SK-N-SH treated with all-trans-retinoic acid at 6 μM for 48 hours (cell line): ENCODE measurements around the gene DPYSL3.

Experiments
- ATAC-seq: fragments of 200-7000 bp; cut with Tn5 transposase; 3 replicates; pipeline ENCODE4 v1.9.1; 2020; ENCODE audit warnings: mild to moderate bottlenecking, moderate library complexity
- ARNTL ChIP-seq: fragments of 450-650 bp; formaldehyde crosslinking; IDR thresholded peaks from 2 replicates; pipeline ENCODE4 v1.5.0; 2020; ENCODE audit warnings: low read depth, mild to moderate bottlenecking, moderate library complexity, borderline replicate concordance
- CREB5 ChIP-seq: fragments of 250-450 bp; sonication (Bioruptor Pico); IDR thresholded peaks from 2 replicates; pipeline ENCODE4 v1.5.1; 2020; ENCODE audit warnings: low read depth, mild to moderate bottlenecking, moderate library complexity
- CSDC2 ChIP-seq: fragments of 250-450 bp; sonication (Bioruptor Pico); IDR thresholded peaks from 2 replicates; pipeline ENCODE4 v1.5.0; 2020; ENCODE audit warnings: mild to moderate bottlenecking, moderate library complexity
- ESRRG ChIP-seq: fragments of 250-450 bp; sonication (Bioruptor Pico); IDR thresholded peaks from 2 replicates; pipeline ENCODE4 v1.6.1; 2021; ENCODE audit warnings: mild to moderate bottlenecking
- ISL1 ChIP-seq: fragments of 250-450 bp; sonication (Bioruptor Pico); IDR thresholded peaks from 2 replicates; pipeline ENCODE4 v2.1.2; 2022; ENCODE audit warnings: mild to moderate bottlenecking, moderate library complexity
- OSR1 ChIP-seq: fragments of 250-450 bp; sonication (Bioruptor Pico); IDR thresholded peaks from 2 replicates; pipeline ENCODE4 v1.8.0; 2022; ENCODE audit warnings: moderate library complexity, mild to moderate bottlenecking, inconsistent platforms
- POU6F1 ChIP-seq: fragments of 250-450 bp; sonication (Bioruptor Pico); IDR thresholded peaks from 2 replicates; pipeline ENCODE4 v1.8.0; 2021; ENCODE audit warnings: low read depth, mild to moderate bottlenecking, moderate library complexity, borderline replicate concordance
- PPARA ChIP-seq: fragments of 250-450 bp; sonication (Bioruptor Pico); IDR thresholded peaks from 2 replicates; pipeline ENCODE4 v1.5.0; 2020; ENCODE audit warnings: mild to moderate bottlenecking, borderline replicate concordance
- RARB ChIP-seq: fragments of 250-450 bp; sonication (Bioruptor Pico); IDR thresholded peaks from 2 replicates; pipeline ENCODE4 v1.8.0; 2021; ENCODE audit warnings: mild to moderate bottlenecking, moderate library complexity
- SNAI2 ChIP-seq: fragments of 250-450 bp; sonication (Bioruptor Pico); IDR thresholded peaks from 2 replicates; pipeline ENCODE4 v1.5.0; 2020; ENCODE audit warnings: mild to moderate bottlenecking, moderate library complexity
- TCF4 ChIP-seq: fragments of 250-450 bp; sonication (Bioruptor Pico); IDR thresholded peaks from 2 replicates; pipeline ENCODE4 v1.8.0; 2021; ENCODE audit warnings: mild to moderate bottlenecking, moderate library complexity, borderline replicate concordance
- TOX ChIP-seq: fragments of 250-450 bp; sonication (Bioruptor Pico); IDR thresholded peaks from 2 replicates; pipeline ENCODE4 v1.8.0; 2021; ENCODE audit warnings: mild to moderate bottlenecking, moderate library complexity, borderline replicate concordance
- TSHZ2 ChIP-seq: fragments of 250-450 bp; sonication (Bioruptor Pico); IDR thresholded peaks from 2 replicates; pipeline ENCODE4 v1.5.0; 2020; ENCODE audit warnings: mild to moderate bottlenecking, moderate library complexity
- ZC3H10 ChIP-seq: fragments of 250-450 bp; sonication (Bioruptor Pico); IDR thresholded peaks from 2 replicates; pipeline ENCODE4 v1.5.1; 2021; ENCODE audit warnings: mild to moderate bottlenecking, moderate library complexity
- ZFP3 ChIP-seq: fragments of 250-450 bp; sonication (Bioruptor Pico); IDR thresholded peaks from 2 replicates; pipeline ENCODE4 v1.5.0; 2020; ENCODE audit warnings: mild to moderate bottlenecking, moderate library complexity
- ZFP30 ChIP-seq: fragments of 450-650 bp; formaldehyde crosslinking; IDR thresholded peaks from 2 replicates; pipeline ENCODE4 v1.5.0; 2022; ENCODE audit warnings: mild to moderate bottlenecking, moderate library complexity
- ZNF565 ChIP-seq: fragments of 450-650 bp; formaldehyde crosslinking; conservative IDR thresholded peaks from 2 replicates; pipeline ENCODE4 v1.5.0; 2020; ENCODE audit warnings: low read depth, mild to moderate bottlenecking, moderate library complexity
- ZNF70 ChIP-seq: fragments of 450-650 bp; formaldehyde crosslinking; IDR thresholded peaks from 2 replicates; pipeline ENCODE4 v1.5.0; 2020; ENCODE audit warnings: mild to moderate bottlenecking, moderate library complexity
- ZNF8 ChIP-seq: fragments of 450-650 bp; formaldehyde crosslinking; IDR thresholded peaks from 2 replicates; pipeline ENCODE4 v1.5.0; 2020; ENCODE audit warnings: mild to moderate bottlenecking, moderate library complexity
- TF ChIP-seq, protein P1 (sequence below): fragments of 250-450 bp; sonication (Bioruptor Pico); IDR thresholded peaks from 2 replicates; pipeline ENCODE4 v1.8.0; 2020; ENCODE audit warnings: mild to moderate bottlenecking, moderate library complexity, borderline replicate concordance
- TF ChIP-seq, protein P2 (sequence below): fragments of 250-450 bp; sonication (Bioruptor Pico); IDR thresholded peaks from 2 replicates; pipeline ENCODE4 v1.5.1; 2021; ENCODE audit warnings: mild to moderate bottlenecking, moderate library complexity

The DPYSL3 gene

DNA sequence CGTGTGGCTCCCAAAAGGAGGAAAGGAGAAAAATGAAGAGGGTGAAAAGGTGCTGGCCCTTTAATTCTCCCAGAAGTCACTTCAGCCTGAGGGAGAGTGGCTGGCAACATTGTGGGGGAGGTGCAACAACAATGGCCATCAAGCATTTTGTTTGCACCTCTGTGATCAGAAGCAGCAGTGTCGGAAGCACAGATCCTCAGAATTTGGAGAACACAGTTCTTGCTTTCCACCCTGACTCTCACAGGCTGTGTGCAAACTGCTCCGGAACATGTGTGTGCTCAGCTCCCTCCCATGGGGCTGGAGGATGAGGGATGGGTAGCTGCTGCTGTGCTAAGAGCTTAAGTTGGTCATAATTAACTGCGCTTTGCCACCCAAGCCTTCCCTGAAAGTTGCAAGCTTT lies 127.1 kb downstream of the DPYSL3 start:
- TF ChIP-seq SNAI2 (no peak), RARB (CRISPR knock-in tag) (no peak), ZFP3 (CRISPR knock-in tag) (0 out of 2 replicates have a peak, but pooled peaks have one; percentile 28), TSHZ2 (CRISPR knock-in tag) (no peak), ISL1 (CRISPR knock-in tag) (no peak), ZNF8 (CRISPR knock-in tag) (no peak), ARNTL (CRISPR knock-in tag) (no peak)
- ATAC-seq: no peak

DNA sequence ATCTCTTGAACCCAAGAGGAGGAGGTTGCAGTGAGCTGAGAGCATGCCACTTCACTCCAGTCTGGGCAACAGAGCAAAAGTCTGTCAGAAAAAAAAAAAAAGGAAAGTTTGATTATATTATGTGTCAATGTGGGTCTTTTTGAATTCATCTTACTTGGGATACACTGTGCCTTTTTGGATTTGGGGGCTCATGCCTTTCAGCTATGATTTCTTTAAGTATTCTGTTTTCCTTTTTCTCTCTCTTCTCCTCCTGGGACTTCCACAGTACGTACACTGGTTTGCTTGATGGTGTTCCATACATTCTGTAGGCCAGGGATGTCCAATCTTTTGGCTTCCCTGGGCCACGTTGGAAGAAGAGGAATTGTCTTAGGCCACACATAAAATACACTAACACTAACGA lies 128.3 kb downstream of the DPYSL3 start:
- TF ChIP-seq ISL1 (CRISPR knock-in tag): no peak
- TF ChIP-seq, protein P1, sequence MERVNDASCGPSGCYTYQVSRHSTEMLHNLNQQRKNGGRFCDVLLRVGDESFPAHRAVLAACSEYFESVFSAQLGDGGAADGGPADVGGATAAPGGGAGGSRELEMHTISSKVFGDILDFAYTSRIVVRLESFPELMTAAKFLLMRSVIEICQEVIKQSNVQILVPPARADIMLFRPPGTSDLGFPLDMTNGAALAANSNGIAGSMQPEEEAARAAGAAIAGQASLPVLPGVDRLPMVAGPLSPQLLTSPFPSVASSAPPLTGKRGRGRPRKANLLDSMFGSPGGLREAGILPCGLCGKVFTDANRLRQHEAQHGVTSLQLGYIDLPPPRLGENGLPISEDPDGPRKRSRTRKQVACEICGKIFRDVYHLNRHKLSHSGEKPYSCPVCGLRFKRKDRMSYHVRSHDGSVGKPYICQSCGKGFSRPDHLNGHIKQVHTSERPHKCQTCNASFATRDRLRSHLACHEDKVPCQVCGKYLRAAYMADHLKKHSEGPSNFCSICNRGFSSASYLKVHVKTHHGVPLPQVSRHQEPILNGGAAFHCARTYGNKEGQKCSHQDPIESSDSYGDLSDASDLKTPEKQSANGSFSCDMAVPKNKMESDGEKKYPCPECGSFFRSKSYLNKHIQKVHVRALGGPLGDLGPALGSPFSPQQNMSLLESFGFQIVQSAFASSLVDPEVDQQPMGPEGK (CRISPR knock-in tag): no peak
- no peak for TF ChIP-seq CREB5 (CRISPR knock-in tag)
- no peak for TF ChIP-seq OSR1 (CRISPR knock-in tag)
- no peak for TF ChIP-seq ZFP3 (CRISPR knock-in tag)
- no peak for TF ChIP-seq POU6F1 (CRISPR knock-in tag)
- no peak for TF ChIP-seq ZFP30 (CRISPR knock-in tag)
- ATAC-seq: no peak

DNA sequence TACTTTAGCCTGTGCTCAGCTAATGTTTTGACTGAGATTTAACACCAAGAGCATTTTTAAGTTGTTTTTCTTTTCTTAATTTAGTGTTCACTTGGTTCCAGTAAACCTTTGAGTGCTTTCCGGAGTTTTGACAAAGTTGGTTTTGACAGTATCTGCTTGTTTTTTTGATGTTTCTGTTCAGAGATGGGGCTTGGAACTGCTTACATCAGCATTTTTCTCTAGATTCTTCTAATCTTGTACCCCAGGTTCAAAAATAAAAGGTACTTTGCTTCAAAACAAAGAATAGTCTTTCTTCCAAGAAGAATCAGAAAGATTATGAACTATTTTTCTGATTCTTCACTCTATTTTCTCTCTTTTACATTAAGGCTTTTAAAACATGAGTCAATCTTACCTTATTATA lies 132.2 kb downstream of the DPYSL3 start:
- TF ChIP-seq ZNF70: no peak
- TF ChIP-seq ZC3H10 (CRISPR knock-in tag): no peak
- TF ChIP-seq CREB5 (CRISPR knock-in tag): no peak
- TF ChIP-seq ISL1 (CRISPR knock-in tag): no peak
- no peak for TF ChIP-seq ZFP3 (CRISPR knock-in tag)
- no peak for TF ChIP-seq TCF4 (CRISPR knock-in tag)
- no peak for TF ChIP-seq PPARA
- no peak for ATAC-seq

DNA sequence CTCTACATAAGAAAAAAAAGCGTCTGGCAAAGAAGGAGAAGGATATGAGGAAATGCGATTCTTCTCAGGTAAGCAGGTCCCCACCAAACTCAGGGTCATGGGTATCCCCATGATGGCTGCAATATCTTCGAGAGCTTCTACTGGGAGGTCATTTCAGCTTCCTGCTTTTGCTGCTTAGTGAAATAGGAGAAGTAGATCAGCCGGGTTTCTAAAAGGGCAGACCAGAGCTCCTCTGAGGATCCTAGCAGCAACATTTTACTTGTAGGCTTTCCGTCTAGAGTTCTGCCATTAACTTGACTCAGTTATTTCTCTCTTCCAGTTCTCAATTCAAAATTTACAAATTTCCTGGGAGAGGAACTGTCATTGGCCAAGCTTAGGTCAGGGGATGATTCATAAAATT lies 134.7 kb downstream of the DPYSL3 start:
- TF ChIP-seq OSR1 (CRISPR knock-in tag) (no peak), CSDC2 (CRISPR knock-in tag) (no peak), ZFP30 (CRISPR knock-in tag) (no peak), ISL1 (CRISPR knock-in tag) (no peak), TOX (CRISPR knock-in tag) (no peak), RARB (CRISPR knock-in tag) (no peak)
- ATAC-seq: no peak

DNA sequence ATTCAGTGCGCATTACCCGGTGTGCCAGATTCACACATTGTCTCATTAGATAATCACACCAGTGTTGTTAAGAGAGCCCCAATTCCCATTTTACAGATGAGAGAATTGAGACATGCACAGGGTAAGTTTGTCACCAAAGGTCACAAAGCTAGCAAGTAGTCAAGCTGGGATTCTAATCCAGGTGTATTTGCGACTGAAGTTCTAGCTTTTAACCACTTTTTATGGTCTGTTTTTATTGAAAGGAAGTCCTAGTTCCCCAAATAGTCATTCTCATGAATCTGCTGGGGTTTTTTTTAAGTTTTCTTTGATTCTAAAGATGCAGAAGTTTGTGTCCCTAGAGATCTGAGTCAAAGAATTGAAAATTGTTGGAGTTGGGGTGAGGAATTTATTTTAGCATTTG lies 136.5 kb downstream of the DPYSL3 start:
- ATAC-seq: no peak
- TF ChIP-seq ARNTL (CRISPR knock-in tag) (no peak), ESRRG (no peak), ZFP3 (CRISPR knock-in tag) (no peak), ZC3H10 (CRISPR knock-in tag) (no peak), RARB (CRISPR knock-in tag) (no peak), TOX (CRISPR knock-in tag) (no peak), ZNF565 (no peak)
- TF ChIP-seq, protein P1 (CRISPR knock-in tag): no peak
- TF ChIP-seq, protein P2, sequence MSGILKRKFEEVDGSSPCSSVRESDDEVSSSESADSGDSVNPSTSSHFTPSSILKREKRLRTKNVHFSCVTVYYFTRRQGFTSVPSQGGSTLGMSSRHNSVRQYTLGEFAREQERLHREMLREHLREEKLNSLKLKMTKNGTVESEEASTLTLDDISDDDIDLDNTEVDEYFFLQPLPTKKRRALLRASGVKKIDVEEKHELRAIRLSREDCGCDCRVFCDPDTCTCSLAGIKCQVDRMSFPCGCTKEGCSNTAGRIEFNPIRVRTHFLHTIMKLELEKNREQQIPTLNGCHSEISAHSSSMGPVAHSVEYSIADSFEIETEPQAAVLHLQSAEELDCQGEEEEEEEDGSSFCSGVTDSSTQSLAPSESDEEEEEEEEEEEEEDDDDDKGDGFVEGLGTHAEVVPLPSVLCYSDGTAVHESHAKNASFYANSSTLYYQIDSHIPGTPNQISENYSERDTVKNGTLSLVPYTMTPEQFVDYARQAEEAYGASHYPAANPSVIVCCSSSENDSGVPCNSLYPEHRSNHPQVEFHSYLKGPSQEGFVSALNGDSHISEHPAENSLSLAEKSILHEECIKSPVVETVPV (CRISPR knock-in tag): no peak
